GM12878 (cell line): ENCODE measurements around the gene CHAF1A.

Experiments
- CTCF ChIP-seq, 3 experiments: IDR thresholded peaks in 2 of 3; conservative IDR thresholded peaks in 1 of 3; 2 replicates each; pipeline ENCODE4 v1.5.1; 2011; ENCODE audit warnings: low read depth in 3 of 3, low read length in 3 of 3, mild to moderate bottlenecking in 3 of 3, control low read depth in 2 of 3, moderate library complexity in 2 of 3, inconsistent platforms in 1 of 3, mixed read lengths in 1 of 3; ENCODE audit not compliant: control insufficient read depth in 2 of 3, insufficient read depth in 1 of 3; ENCODE audit errors: extremely low read depth in 1 of 3
- EZH2 ChIP-seq: IDR thresholded peaks from 2 replicates; pipeline ENCODE4 v1.6.1; 2012; ENCODE audit warnings: low read depth, mild to moderate bottlenecking, control low read depth, inconsistent platforms, low read length, borderline replicate concordance; ENCODE audit not compliant: control insufficient read depth
- PAX5 ChIP-seq: IDR thresholded peaks from 2 replicates; pipeline ENCODE4 v1.6.1; 2011; ENCODE audit warnings: low read depth, low read length, borderline replicate concordance
- PBX3 ChIP-seq: IDR thresholded peaks from 2 replicates; pipeline ENCODE4 v1.6.1; 2011; ENCODE audit warnings: mild to moderate bottlenecking, low read depth, low read length, moderate library complexity; ENCODE audit not compliant: insufficient replicate concordance
- RCOR1 ChIP-seq: conservative IDR thresholded peaks from 2 replicates; pipeline ENCODE4 v1.6.1; 2012; ENCODE audit warnings: low read depth, low read length, improper control_type of control experiment
- SP1 ChIP-seq: IDR thresholded peaks from one replicate; pipeline ENCODE4 v1.6.1; 2011; ENCODE audit warnings: low read depth, low read length
- SREBF2 ChIP-seq: IDR thresholded peaks from 2 replicates; pipeline ENCODE4 v1.6.1; 2012; ENCODE audit warnings: mild to moderate bottlenecking, low read length
- SUZ12 ChIP-seq: fragments of 200-600 bp; sonication (generic); IDR thresholded peaks from one replicate; pipeline ENCODE4 v1.6.1; 2018; ENCODE audit warnings: antibody characterized with exemption, mild to moderate bottlenecking; ENCODE audit not compliant: unreplicated experiment
- TAF1 ChIP-seq: IDR thresholded peaks from 2 replicates; pipeline ENCODE4 v1.6.1; 2011; ENCODE audit warnings: mild to moderate bottlenecking, low read depth, low read length, borderline replicate concordance
- TCF12 ChIP-seq: IDR thresholded peaks from 2 replicates; pipeline ENCODE4 v1.6.1; 2011; ENCODE audit warnings: low read depth, mild to moderate bottlenecking, low read length
- USF2 ChIP-seq: IDR thresholded peaks from 2 replicates; pipeline ENCODE4 v1.6.1; 2011; ENCODE audit warnings: low read depth, low read length, improper control_type of control experiment, borderline replicate concordance

- TF ChIP-seq EZH2: no peak
- peak; percentile 57 to 91 (median 69) for TF ChIP-seq CTCF (IDR thresholded peaks at IDR 0.05 in 2 of 3, conservative IDR thresholded peaks at IDR 0.05 in 1 of 3; ENCODE audit: control insufficient read depth in 2 of 3, extremely low read depth in 1 of 3, insufficient read depth in 1 of 3, low read depth in 3 of 3, low read length in 3 of 3)
- TF ChIP-seq USF2: no peak
- no peak for TF ChIP-seq SREBF2
- no peak for TF ChIP-seq SUZ12
- TF ChIP-seq PAX5: no peak
- TF ChIP-seq RCOR1: no peak
- TF ChIP-seq SP1: no peak
- TF ChIP-seq TCF12: no peak
- TF ChIP-seq PBX3: no peak
- no peak for TF ChIP-seq TAF1
Measured at GRCh38 chr19:4352701-4353121, 49.7 kb upstream of the CHAF1A start.
